CD1c-positive myeloid dendritic cell (primary cell): ENCODE data around the gene NOC2L.
A peak's percentile ranks its signal among the peaks of the same experiment; 100 is the strongest.

Experiments
- DNase-seq: peaks from one replicate; pipeline ENCODE4 v3.0.0-alpha.2; 2016; ENCODE audit errors: extremely low spot score

The NOC2L gene

DNA sequence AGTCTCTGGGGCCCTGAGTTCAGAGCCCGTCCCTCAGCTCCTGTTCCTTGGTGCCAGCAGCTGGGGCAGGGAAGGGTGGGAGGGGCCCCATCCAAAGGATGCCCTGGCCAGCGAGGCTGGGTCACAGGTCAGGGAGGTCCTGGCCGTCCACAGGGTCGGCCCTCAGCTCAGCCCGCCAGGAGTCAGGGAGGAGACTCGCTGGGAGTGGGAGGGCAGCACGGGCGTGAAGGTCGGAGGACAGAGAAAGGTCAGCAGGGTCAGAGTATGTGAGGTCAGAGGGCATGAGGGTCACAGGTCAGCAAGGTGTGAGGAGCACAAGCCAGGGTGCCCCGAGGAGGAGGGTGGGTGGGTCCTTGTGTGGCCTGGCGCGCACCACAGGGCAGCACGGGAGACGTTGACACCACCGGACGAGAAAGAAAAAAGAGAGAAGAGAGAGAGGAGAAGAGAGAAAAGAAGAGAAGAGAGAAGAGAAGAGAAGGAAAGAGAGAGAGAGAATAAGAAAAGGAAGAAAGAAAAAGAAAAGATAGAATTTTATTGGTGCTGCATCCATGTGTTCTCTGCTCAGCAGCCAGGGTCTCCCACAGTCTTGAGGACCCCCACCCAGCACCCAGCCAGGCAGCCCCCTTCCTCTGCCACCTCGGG, 15.8 kb upstream of the NOC2L start:
- no peak for DNase-seq

DNA sequence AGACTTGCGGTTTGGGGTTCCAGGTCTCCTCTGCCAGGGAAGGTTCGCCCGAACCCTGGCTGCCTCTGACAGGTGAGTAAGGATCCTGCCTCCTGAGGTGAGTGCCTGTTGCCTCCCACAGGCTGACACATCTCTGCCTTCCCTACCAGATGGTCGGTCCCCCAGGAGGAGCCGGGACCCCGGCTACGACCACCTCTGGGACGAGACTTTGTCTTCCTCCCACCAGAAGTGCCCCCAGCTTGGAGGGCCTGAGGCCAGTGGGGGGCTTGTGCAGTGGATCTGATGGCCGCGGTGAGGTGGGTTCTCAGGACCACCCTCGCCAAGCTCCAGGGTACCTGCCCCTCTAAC, 15.2 kb upstream of the NOC2L start:
- no peak for DNase-seq

DNA sequence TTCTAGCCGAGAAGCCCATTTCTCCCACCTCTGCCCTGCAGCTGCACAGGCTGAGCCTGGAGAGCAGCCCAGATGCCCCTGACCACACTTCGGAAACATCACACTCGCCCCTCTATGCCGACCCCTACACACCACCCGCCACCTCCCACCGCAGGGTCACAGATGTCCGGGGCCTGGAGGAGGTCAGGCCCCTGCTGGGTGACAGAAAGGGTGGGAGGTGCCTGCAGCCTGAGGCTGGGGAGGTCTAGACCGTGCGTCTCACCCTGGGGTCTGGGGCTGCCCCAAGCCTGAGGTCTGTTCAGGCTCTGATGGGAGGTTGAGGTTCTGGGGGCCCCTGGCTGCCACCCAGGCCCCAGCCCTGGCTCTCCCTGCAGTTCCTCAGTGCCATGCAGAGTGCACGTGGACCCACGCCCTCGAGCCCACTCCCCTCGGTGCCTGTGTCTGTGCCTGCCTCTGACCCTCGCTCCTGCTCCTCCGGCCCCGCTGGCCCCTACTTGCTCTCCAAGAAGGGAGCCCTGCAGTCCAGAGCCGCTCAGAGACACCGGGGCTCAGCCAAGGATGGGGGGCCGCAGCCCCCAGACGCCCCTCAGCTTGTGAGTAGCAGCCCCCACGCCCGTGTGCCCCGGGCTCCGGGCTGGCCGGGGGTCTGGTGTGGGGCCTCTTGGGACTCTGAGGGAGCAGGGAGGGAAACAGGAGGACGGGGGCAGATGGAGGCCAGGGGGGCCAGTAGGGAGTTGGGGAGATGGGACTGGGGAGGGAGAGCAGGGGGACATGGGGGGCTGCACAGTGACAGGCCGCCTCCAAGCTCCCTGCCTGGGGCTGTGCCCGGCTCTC, 14.6 kb upstream of the NOC2L start:
- DNase-seq: no peak

DNA sequence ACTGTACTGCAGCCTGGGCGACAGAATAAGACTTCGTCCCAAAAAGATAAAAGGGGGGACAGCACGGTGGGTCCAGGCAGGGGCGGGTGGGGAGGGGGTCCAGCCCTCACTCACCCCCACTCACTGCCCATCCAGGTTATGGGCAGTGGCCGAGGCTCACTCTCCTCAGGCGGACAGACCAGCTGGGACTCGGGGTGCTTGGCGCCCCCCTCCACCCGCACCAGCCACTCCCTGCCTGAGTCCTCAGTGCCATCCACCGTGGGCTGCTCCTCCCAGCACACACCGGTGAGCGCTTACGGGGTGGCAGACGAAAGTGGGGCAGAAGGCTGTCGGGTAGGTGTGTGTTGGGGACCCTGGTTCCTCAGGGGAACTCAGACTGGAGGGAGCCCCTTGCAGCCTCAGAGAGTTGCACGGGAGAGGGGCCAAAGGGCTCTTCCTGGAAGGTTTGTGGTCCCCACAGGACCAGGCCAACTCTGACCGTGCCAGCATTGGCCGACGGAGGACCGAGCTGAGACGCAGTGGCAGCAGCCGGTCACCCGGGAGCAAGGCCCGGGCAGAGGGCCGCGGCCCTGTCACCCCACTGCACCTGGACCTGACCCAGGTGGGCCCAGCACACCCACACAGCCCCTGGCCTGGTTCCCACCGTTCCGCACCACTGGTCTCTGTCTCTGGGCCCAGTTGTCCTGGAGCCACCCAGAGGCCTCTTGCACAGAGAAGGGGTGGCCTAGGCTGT, 13.8 kb upstream of the NOC2L start:
- no peak for DNase-seq

DNA sequence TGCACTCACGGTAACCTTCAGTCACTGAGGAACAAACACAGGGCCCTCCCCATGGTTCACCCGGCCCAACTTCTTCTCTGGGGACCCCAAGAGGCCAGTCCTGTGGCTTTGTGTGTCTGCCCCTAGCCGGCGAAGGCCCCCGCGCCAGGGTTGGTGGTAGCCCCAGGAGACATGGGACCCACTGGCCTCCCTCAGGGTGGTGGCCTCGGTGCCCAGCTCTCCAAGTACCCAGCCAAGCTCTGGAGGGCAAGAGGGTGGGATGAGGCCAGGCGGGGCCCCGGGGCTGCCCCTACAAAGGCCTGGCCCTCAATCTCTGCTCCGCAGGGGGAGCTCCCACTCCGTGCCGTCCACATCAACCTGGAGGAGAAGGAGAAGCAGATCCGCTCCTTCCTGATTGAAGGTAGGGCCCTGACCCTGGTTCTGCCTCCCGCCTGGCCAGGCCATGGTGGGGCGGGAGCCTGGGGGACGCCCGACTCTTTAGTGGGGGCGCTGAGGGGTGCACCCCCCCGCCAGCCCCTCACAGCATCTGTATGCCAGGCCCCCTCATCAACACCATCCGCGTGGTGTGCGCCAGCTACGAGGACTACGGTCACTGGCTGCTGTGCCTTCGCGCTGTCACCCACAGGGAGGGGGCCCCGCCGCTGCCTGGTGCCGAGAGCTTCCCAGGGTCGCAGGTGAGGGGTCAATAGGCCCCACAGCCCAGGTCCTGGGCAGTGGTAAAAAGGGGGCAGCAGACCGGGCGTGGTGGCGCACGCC, 12.9 kb upstream of the NOC2L start:
- no peak for DNase-seq

DNA sequence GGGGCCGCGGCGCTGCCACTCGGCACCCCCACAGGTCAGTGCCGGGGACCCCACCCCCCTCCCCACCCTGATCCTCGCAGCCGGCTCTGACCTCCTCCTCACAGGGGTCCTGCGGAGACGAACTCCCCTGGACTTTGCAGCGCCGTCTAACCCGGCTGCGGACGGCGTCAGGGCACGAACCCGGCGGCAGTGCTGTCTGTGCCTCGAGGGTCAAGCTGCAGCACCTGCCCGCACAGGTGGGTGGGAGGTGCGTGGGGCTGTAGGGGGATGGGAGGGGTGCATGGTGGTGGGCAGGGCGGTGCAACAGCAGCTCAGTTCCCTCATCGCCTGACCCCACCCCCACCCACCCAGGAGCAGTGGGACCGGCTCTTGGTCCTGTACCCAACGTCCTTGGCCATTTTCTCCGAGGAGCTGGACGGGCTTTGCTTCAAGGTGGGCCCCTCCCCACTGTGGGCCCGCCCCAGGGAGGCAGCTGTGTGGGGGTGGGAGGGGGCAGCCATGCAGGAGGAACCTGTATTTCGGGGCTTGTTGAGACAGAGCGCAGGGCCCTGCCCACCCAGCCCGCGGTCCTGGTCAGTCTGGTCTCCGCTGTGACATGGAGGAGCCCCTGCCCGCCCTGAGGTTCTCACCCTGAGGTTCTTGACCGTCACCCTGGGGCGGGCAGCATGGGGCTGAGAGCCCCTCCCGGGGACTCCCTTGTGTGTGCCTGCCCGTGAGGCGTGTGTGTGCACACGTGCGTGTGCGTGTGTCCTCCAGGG, 12.1 kb upstream of the NOC2L start:
- no peak for DNase-seq

DNA sequence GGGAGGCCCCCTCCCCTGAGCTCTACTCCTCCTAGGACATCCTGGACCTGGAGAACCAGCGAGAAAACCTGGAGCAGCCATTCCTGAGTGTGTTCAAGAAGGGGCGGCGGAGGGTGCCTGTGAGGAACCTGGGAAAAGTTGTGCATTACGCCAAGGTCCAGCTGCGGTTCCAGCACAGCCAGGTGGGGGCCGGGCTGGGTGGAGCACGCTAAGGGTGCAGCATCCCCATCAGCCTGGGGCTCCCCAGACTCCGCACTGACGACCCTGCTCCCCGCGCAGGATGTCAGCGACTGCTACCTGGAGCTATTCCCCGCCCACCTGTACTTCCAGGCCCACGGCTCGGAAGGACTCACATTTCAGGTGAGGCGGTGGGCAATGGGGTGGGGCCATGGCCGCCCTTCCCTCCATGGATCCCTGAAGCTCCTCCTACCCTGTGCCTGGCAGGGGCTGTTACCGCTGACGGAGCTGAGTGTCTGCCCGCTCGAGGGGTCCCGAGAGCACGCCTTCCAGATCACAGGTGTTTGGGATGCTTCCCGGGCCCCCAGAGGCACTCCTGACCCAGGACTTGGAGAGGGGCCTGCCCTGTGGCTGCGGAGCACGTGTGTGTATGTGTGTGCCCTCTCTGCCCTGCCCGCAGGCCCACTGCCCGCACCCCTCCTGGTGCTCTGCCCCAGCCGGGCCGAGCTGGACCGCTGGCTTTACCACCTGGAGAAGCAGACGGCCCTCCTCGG, 11.4 kb upstream of the NOC2L start:
- no peak for DNase-seq

DNA sequence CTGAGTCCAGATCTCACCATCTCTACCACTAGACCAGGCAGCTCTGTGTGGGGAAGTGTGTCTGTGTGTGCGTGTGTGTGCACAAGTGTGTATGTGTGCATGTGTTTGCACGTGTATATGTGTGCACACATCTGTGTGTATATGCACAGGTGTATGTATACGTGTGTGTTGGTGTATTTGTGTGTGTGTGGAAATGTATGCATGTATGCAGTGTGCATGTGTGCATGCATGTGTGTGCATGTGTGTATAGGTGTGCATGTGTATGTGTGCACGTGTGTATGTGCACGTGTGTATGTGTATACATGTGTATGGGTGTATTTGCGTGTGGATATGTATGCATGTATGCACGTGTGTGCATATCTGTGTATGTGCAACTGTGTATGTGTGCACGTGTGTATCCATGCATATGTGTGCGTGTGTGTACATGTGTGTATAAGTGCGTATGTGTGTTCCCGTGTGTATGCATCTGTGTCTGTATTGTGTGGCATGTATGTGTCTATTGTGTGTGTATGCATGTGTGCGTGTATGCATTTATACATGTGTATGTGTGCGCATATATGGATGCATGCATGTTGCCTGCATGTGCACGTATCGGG, 10.3 kb upstream of the NOC2L start:
- no peak for DNase-seq

DNA sequence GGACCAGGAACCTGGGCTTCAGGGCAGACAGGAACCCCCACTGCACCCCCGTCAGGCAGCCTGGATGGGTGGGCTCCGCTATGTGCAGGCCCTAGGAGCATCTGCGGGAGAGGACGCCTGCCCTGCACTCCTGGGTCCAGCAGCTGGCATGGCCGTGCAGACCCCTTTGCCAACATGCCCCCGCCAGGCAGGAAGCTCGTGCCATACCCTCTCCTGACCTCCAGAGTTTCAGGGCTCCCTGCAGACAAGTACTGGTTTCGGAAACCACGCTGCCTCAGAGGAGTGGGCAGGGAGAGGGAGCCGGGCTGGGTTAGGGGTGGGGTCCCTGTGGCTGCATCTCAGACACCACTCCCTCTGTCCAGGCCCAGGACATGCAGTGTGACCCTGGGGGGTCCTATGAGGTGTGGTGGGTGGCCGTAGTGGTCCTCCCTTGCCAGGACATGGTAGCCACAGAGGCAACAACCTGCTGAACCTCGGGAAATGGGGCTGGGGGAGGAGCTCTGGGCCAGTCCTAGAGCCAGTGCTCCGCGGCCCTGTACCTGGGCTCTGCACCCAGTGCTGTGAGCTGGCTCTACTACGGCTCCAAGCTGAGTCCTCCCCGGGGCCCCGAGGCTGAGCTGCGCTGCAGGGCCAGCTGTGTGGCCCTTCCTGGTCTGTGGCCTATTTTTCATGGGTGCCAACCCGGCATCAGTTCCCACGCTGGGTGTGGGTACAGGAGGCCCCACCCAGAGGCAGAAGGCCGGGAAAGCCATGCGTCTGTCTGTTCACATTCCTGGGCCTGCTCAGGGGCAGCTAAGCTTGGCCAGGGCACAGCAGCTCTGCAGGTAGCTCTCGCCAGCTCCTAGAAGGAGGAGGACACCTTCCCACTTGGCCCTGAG, 8.6 kb upstream of the NOC2L start:
- no peak for DNase-seq

DNA sequence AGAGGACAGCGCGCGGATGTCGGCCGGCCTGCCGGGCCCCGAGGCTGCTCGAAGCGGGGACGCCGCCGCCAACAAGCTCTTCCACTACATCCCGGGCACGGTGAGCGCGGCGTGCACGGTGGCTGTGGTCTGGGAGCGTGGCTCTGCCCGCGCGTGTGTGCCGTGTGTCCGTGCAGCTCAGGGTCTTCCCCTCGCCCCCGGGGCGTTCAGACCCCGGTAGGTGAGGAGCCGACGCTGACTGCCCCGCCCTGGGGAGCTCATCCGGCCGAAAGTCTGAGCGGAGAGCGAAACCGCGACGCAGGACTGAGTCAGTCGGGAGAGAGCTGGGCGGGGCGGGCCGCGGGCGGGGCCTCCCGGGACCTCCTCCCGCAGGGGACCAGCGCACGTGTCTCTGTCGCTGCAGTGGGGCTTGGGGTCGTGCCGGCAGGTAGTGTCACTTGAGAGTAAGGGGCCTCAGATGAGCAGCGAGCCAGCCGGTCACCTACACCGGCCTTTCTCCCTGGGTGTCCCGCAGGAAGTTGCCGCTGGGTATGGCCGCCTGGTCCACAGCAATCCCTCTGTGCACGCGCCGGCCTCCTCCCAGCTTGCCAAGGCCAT, 7.7 kb upstream of the NOC2L start:
- DNase-seq: peak; percentile 70

DNA sequence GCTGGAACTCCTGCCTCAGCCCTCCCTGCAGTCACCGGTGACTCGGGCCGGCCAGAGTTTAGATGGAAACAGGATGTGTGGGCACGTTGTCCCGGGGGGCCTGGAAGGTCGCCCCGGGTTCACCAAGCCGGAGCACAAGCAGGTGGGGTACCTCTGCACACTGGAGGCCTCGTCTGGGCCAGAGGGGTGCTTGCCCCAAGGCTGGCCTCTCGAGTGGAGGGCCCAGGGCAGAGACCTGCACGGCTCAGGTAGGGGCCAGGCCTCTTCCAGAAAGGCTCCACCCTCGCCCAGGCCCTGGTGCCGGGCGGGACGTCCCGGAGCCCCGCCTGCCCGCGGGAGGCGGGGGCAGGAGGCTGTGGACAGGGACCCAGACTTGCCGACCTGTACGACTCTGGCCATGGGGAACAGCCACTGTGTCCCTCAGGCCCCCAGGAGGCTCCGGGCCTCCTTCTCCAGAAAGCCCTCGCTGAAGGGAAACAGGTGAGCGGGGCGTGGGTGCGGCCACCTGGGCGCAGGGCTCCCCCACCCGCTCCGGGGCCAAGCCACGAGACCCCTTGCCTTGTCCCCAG, 7.2 kb upstream of the NOC2L start, which contains the start of gene PLEKHN1:
Gene PLEKHN1 (plus strand): TSS at position 348 of the 569 bp plus-strand sequence. CDS start 50 bp downstream, at position 398.
- peak; percentile 39 for DNase-seq

DNA sequence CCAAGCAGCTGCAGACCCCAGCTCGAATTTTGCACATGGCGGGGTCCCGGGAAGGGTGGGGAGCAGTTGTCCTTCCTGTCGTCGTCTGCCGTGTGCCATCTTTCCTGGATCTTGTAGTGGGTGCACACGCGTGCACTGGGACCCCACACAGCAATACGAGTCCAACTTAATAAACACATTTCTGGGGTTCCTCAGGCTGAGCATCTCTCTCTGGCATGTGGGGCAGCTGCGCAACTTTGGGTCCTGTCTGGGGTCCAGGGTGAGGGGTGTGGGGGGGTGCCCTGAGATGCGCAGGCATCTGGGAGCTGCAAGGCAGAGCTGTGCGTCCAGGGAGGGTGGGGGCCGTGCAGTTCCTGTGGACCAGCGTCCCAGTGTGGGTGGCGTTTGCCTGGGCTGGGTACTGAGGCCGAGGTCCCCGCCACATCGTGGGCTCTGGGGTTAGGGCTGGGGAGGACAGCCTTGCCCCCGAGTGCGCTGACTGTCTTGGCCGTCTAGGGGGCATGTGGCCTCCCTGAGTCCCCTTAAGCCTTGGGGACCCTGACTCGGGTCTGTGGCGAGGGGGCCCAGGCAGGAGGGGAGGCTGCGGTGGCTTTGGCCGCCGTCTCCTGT, 6.6 kb upstream of the NOC2L start:
- DNase-seq: no peak

DNA sequence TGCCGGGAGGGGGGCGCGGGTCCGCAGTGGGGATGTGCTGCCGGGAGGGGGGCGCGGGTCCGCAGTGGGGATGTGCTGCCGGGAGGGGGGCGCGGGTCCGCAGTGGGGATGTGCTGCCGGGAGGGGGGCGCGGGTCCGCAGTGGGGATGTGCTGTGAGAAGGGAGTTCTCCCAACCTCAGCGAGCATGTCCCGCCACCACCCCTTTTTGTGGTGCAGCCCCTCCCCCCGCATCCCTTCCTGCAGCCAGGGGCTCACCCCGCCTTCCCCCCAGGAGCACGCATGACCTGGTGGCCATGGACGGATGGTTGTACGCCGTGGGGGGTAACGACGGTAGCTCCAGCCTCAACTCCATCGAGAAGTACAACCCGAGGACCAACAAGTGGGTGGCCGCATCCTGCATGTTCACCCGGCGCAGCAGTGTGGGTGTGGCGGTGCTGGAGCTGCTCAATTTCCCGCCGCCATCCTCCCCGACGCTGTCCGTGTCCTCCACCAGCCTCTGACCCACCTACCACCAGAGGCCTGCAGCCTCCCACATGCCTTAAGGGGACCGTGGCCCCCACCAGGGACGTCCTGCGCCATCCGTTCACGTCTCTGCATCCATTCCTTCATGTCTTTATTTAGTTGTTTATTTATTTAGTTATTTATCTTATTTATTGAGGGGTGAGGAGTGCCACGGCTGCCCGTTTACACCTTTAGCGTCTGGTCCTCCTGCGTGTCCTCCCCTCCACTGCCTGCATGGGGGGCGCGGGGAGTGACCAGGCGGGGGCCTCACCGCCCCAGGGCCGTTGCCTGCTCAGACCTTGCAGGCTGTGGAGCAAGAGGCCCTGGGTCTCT, 5.9 kb upstream of the NOC2L start:
- DNase-seq: no peak

DNA sequence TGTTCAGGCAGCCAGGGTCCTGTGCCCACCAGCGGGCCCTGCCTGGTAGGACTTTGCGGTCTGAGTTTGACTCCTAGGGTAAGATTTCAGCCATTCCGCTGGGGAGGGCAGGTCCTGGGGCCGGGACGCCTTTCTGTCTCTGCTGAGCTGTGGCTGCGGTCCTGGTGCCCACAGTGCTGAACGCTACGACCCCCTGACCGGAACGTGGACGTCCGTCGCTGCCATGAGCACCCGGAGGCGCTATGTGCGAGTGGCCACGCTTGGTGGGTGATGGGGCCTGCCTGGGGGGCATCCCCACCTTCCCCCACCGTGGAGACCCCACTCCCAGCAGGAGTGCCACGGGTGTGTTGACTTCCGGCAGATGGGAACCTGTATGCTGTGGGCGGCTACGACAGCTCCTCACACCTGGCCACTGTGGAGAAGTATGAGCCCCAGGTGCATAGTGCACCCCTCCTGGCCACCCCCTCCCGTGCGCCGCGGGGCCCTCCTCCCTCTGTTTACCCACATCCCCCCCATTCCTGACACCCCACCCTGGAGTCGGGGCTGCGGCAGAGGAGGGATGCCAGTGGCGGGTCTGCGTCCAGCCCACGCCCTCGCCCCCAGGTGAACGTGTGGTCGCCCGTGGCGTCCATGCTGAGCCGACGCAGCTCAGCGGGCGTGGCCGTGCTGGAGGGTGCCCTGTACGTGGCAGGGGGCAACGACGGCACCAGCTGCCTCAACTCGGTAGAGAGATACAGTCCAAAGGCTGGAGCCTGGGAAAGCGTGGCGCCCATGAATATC, 4.9 kb upstream of the NOC2L start:
- DNase-seq: no peak

DNA sequence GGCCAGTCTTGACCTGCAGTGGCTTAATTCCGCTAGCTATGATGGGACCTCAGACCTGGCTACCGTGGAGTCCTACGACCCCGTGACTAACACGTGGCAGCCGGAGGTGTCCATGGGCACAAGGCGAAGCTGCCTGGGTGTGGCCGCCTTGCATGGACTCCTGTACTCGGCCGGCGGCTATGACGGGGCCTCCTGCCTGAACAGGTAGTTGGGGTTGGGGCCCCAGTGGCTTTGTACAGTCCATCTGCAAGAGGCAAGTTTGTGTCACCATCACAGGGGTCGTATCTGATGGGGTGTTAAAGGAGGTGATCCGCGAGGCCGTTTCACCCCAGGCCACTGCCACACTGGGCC, 4.2 kb upstream of the NOC2L start:
- no peak for DNase-seq
